Loucy (cell line): ENCODE measurements around the gene ROBO2.

Experiments used
- H2AFZ ChIP-seq: fragments of 200-600 bp; sonication (generic); 2 replicates; pipeline ENCODE4 v1.6.0; 2016; ENCODE audit warnings: antibody characterized with exemption, mild to moderate bottlenecking, low read length, moderate library complexity
- H3F3A ChIP-seq: fragments of 200-600 bp; 2 replicates; pipeline ENCODE4 v1.6.0; 2016; ENCODE audit warnings: antibody characterized with exemption, low read depth, mild to moderate bottlenecking
- H3K27me3 ChIP-seq: fragments of 200-600 bp; sonication (generic); 2 replicates; pipeline ENCODE4 v1.6.1; 2014; ENCODE audit warnings: low read length, mild to moderate bottlenecking; ENCODE audit not compliant: insufficient read depth, poor library complexity, severe bottlenecking
- H3K36me3 ChIP-seq: fragments of 200-600 bp; sonication (generic); 2 replicates; pipeline ENCODE4 v1.6.1; 2016; ENCODE audit warnings: low read length; ENCODE audit not compliant: insufficient read depth
- H3K4me1 ChIP-seq: fragments of 200-600 bp; sonication (generic); 2 replicates; pipeline ENCODE4 v1.5.1; 2014; ENCODE audit warnings: low read length, mild to moderate bottlenecking; ENCODE audit not compliant: insufficient read depth, poor library complexity, severe bottlenecking
- H3K4me2 ChIP-seq: fragments of 200-600 bp; sonication (generic); 2 replicates; pipeline ENCODE4 v1.6.0; 2014; ENCODE audit warnings: antibody characterized with exemption, low read length, low read depth, mild to moderate bottlenecking; ENCODE audit not compliant: poor library complexity, severe bottlenecking
- H3K4me3 ChIP-seq: fragments of 200-600 bp; sonication (generic); 2 replicates; pipeline ENCODE4 v1.5.1; 2014; ENCODE audit warnings: low read length, mild to moderate bottlenecking, mixed read lengths; ENCODE audit not compliant: poor library complexity, severe bottlenecking
- H3K79me2 ChIP-seq: fragments of 200-600 bp; sonication (generic); 2 replicates; pipeline ENCODE4 v1.6.1; 2014; ENCODE audit warnings: low read length; ENCODE audit not compliant: insufficient read depth
- H3K9ac ChIP-seq: fragments of 200-600 bp; sonication (generic); 2 replicates; pipeline ENCODE4 v1.6.0; 2014; ENCODE audit warnings: mild to moderate bottlenecking, low read depth, low read length, moderate library complexity; ENCODE audit not compliant: poor library complexity, severe bottlenecking
- H3K9me2 ChIP-seq: fragments of 200-600 bp; sonication (generic); replicated peaks from 2 replicates; pipeline ENCODE4 v1.6.1; 2016; ENCODE audit warnings: low read depth, low read length, mixed read lengths
- H3K9me3 ChIP-seq: fragments of 200-600 bp; sonication (generic); 2 replicates; pipeline ENCODE4 v1.6.1; 2014; ENCODE audit warnings: mild to moderate bottlenecking, antibody characterized with exemption, low read length, low read depth; ENCODE audit not compliant: insufficient read depth
- H4K20me1 ChIP-seq: fragments of 200-600 bp; sonication (generic); 2 replicates; pipeline ENCODE4 v1.6.0; 2014; ENCODE audit warnings: antibody characterized with exemption, low read length, mild to moderate bottlenecking; ENCODE audit not compliant: insufficient read depth, poor library complexity, severe bottlenecking
- CTCF ChIP-seq: fragments of 200-600 bp; sonication (generic); conservative IDR thresholded peaks from 2 replicates; pipeline ENCODE4 v1.5.1; 2014; ENCODE audit warnings: mild to moderate bottlenecking, antibody characterized with exemption, low read length
- EZH2phosphoT487 ChIP-seq: fragments of 200-600 bp; IDR thresholded peaks from 2 replicates; pipeline ENCODE4 v1.6.1; 2018; ENCODE audit warnings: antibody characterized with exemption, mild to moderate bottlenecking, moderate library complexity, borderline replicate concordance

The ROBO2 gene

GRCh38 chr3:77436908-77437307 lies 397.0 kb downstream of the ROBO2 start:
- Histone ChIP-seq H3K9ac (no peak overlapping the region), H3K27me3 (no peaks in the 10 kb centered on the region), H3F3A (no peaks in the 10 kb centered on the region), H3K4me1 (no peaks in the 10 kb centered on the region), H3K4me2 (no peak overlapping the region), H3K4me3 (no peak overlapping the region), H3K9me2 (no peaks in the 10 kb centered on the region), H2AFZ (no peak overlapping the region), H4K20me1 (no peaks in the 10 kb centered on the region), H3K36me3 (no peaks in the 10 kb centered on the region), H3K79me2 (no peaks in the 10 kb centered on the region), H3K9me3 (no peaks in the 10 kb centered on the region)
- no peak for TF ChIP-seq EZH2phosphoT487
- no peak for TF ChIP-seq CTCF

- Histone ChIP-seq H3K9me3 (no peaks in the 10 kb centered on the region), H3K4me1 (no peaks in the 10 kb centered on the region), H3K36me3 (no peaks in the 10 kb centered on the region), H2AFZ (no peak overlapping the region), H3F3A (no peaks in the 10 kb centered on the region), H3K79me2 (no peaks in the 10 kb centered on the region), H3K9me2 (no peaks in the 10 kb centered on the region), H3K4me3 (no peak overlapping the region), H3K27me3 (no peaks in the 10 kb centered on the region), H3K9ac (no peak overlapping the region), H3K4me2 (no peak overlapping the region), H4K20me1 (no peaks in the 10 kb centered on the region)
- TF ChIP-seq CTCF: no peak
- TF ChIP-seq EZH2phosphoT487: no peak
These were observed 406.2 kb downstream of the ROBO2 start for GRCh38 chr3:77446084-77446483.

- Histone ChIP-seq H3K36me3 (no peaks in the 10 kb centered on the region), H2AFZ (no peak overlapping the region), H3K4me2 (no peak overlapping the region), H3K9me2 (no peaks in the 10 kb centered on the region), H3K9ac (no peak overlapping the region), H3F3A (no peaks in the 10 kb centered on the region), H3K9me3 (no peaks in the 10 kb centered on the region), H3K79me2 (no peaks in the 10 kb centered on the region), H3K4me3 (no peak overlapping the region), H3K27me3 (no peaks in the 10 kb centered on the region), H4K20me1 (no peaks in the 10 kb centered on the region), H3K4me1 (no peaks in the 10 kb centered on the region)
- TF ChIP-seq CTCF (no peak), EZH2phosphoT487 (no peak)
These were observed 406.9 kb downstream of the ROBO2 start for GRCh38 chr3:77446761-77447160.
